Lower lobe of right lung (tissue), 2 donors: Measurements from ENCODE around the gene CBARP. TPM values are rescaled to one million over a fixed set of nuclear protein-coding genes. Genes with fewer than 3 reads are reported as not detected.
"Not testable (repeated sequence)": the region's sequence is repeated elsewhere in the genome, so short reads cannot be mapped to it uniquely, and the experiment has no call there.

Experiments
- ATAC-seq, 2 donors: fragments of 200-7000 bp; cut with Tn5 transposase; one replicate each; pipeline ENCODE4 v1.9.1; 2020 to 2022; ENCODE audit warnings: mild to moderate bottlenecking in 2 of 2, moderate library complexity in 2 of 2
- DNase-seq: peaks from one replicate; pipeline ENCODE4 v3.0.0-alpha.2; 2020
- H3K27ac ChIP-seq: fragments of 200-600 bp; one replicate; pipeline ENCODE4 v1.8.0; 2022
- H3K27me3 ChIP-seq: fragments of 200-600 bp; one replicate; pipeline ENCODE4 v1.8.0; 2022; ENCODE audit warnings: low read depth
- H3K36me3 ChIP-seq: fragments of 200-600 bp; one replicate; pipeline ENCODE4 v1.8.0; 2022; ENCODE audit warnings: mild to moderate bottlenecking
- H3K4me1 ChIP-seq: fragments of 200-600 bp; one replicate; pipeline ENCODE4 v1.8.0; 2022
- H3K4me3 ChIP-seq: fragments of 200-600 bp; one replicate; pipeline ENCODE4 v1.8.0; 2022; ENCODE audit warnings: mild to moderate bottlenecking
- H3K9me3 ChIP-seq: fragments of 200-600 bp; one replicate; pipeline ENCODE4 v1.8.0; 2022
- intact Hi-C: fragments of 100-400 bp; cut with DNase I; formaldehyde crosslinking; loops from one replicate; pipeline ENCODE4 v1.11.0; 2022
- total RNA-seq: library from RNA; stranded (reverse); fragmentation: NEBNext Ultra II Directional; extraction: Animal tissue kit (Norgen Biotek cat#: 25700); gene quantifications from one replicate; pipeline ENCODE4 v1.2.1, GENCODE V29; 2021
- TF ChIP-seq, protein P1 (sequence below): fragments of 200-600 bp; IDR thresholded peaks from one replicate; pipeline ENCODE4 v1.8.0; 2022; ENCODE audit warnings: antibody characterized with exemption, mild to moderate bottlenecking
- donor health status: DM: no; HTN: yes; CAD: no; lungs with severe emphysema.

Gene CBARP
- total RNA-seq, 1 donor from 2014 or later = 0.41 TPM

- Histone ChIP-seq H3K27me3 (no peaks in the 10 kb centered on the region), H3K27ac (no peak overlapping the region), H3K9me3 (no peaks in the 10 kb centered on the region), H3K4me1 (peaks cover 91% of the 10 kb centered on the region), H3K4me3 (no peak overlapping the region), H3K36me3 (peaks cover 14% of the 10 kb centered on the region)
- intact Hi-C loops = no loop called here
- DNase-seq = no peak
- ATAC-seq = no peak
- TF ChIP-seq, protein P1, sequence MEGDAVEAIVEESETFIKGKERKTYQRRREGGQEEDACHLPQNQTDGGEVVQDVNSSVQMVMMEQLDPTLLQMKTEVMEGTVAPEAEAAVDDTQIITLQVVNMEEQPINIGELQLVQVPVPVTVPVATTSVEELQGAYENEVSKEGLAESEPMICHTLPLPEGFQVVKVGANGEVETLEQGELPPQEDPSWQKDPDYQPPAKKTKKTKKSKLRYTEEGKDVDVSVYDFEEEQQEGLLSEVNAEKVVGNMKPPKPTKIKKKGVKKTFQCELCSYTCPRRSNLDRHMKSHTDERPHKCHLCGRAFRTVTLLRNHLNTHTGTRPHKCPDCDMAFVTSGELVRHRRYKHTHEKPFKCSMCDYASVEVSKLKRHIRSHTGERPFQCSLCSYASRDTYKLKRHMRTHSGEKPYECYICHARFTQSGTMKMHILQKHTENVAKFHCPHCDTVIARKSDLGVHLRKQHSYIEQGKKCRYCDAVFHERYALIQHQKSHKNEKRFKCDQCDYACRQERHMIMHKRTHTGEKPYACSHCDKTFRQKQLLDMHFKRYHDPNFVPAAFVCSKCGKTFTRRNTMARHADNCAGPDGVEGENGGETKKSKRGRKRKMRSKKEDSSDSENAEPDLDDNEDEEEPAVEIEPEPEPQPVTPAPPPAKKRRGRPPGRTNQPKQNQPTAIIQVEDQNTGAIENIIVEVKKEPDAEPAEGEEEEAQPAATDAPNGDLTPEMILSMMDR = no peak
Measured at GRCh38 chr19:1211494-1212234, 26.1 kb downstream of the CBARP start.

- H3K4me1 ChIP-seq = peaks cover 84% of the 10 kb centered on the region
- DNase-seq = no peak
Measured at GRCh38 chr19:1210227-1210538, 27.6 kb downstream of the CBARP start.

DNA sequence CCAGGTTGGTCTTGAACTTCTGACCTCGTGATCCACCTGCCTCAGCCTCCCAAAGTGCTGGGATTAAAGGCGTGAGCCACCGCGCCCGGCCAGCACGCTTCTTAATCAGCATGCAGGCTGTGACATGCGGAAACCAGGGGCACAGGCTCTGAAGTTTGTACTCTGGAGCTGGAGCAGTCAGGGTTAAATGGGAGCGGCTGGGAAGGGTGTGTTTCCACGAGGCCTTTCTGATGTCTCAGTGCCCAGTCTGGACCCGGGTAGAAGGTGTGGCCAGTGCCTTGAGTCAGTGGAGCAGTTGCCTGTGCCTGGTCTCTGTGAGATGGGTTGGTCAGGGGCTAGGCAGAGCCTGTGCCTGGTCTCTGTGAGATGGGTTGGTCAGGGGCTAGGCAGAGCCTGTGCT is 29.0 kb downstream of the CBARP start:
- Histone ChIP-seq H3K36me3 (peaks cover 14% of the 10 kb centered on the region), H3K4me1 (peaks cover 84% of the 10 kb centered on the region)
- H3K9me3 ChIP-seq, DNase-seq, H3K27ac ChIP-seq, ATAC-seq, H3K27me3 ChIP-seq, H3K4me3 ChIP-seq, intact Hi-C loops: not testable (repeated sequence)

More at GRCh38 chr19:1210227-1210538, 27.6 kb downstream of the CBARP start:
- Histone ChIP-seq H3K4me3 (no peak overlapping the region), H3K27me3 (no peaks in the 10 kb centered on the region), H3K36me3 (peaks cover 14% of the 10 kb centered on the region), H3K27ac (no peak overlapping the region), H3K9me3 (no peaks in the 10 kb centered on the region)
- TF ChIP-seq, protein P1 = no peak
- intact Hi-C loops = no loop called here
- ATAC-seq = no peak

- H3K9me3 ChIP-seq = no peaks in the 10 kb centered on the region
- ATAC-seq = peak; percentile 11 to 16
Measured at GRCh38 chr19:1206864-1207450, 30.8 kb downstream of the CBARP start.

DNA sequence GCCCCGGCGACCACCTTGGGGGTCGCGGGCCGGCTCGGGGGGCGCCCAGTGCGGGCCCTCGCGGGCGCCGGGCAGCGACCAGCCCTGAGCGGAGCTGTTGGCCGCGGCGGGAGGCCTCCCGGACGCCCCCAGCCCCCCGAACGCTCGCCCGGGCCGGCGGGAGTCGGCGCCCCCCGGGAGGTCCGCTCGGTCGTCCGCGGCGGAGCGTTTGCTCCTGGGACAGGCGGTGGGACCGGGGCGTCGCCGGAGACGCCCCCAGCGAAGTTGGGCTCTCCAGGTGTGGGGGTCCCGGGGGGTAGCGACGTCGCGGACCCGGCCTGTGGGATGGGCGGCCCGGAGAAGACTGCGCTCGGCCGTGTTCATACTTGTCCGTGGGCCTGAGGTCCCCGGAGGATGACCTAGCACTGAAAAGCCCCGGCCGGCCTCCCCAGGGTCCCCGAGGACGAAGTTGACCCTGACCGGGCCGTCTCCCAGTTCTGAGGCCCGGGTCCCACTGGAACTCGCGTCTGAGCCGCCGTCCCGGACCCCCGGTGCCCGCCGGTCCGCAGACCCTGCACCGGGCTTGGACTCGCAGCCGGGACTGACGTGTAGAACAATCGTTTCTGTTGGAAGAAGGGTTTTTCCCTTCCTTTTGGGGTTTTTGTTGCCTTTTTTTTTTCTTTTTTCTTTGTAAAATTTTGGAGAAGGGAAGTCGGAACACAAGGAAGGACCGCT is 31.5 kb downstream of the CBARP start:
- peaks cover 10% of the 10 kb centered on the region for H3K36me3 ChIP-seq
- TF ChIP-seq, protein P1 = no peak
- DNase-seq = no peak
- intact Hi-C loops = no loop called here
- peak overlapping the region; percentile 71 for H3K27ac ChIP-seq
- no peaks in the 10 kb centered on the region for H3K9me3 ChIP-seq
- ATAC-seq = no peak
- no peaks in the 10 kb centered on the region for H3K27me3 ChIP-seq
- peaks cover 66% of the 10 kb centered on the region for H3K4me1 ChIP-seq
- H3K4me3 ChIP-seq = peak overlapping the region; percentile 80

More at GRCh38 chr19:1206864-1207450, 30.8 kb downstream of the CBARP start:
- TF ChIP-seq, protein P1 = no peak
- Histone ChIP-seq H3K27ac (peak overlapping the region; percentile 71), H3K36me3 (peaks cover 10% of the 10 kb centered on the region), H3K4me1 (peaks cover 71% of the 10 kb centered on the region), H3K4me3 (peak overlapping the region; percentile 80), H3K27me3 (no peaks in the 10 kb centered on the region)
- intact Hi-C loops = no loop called here
- peak; percentile 71 for DNase-seq
